H9 (cell line): ENCODE results near the gene HCAR3. TPM values are rescaled to one million over a fixed set of nuclear protein-coding genes. Genes with fewer than 3 reads are reported as not detected.
"Not testable (repeated sequence)": the region's sequence is repeated elsewhere in the genome, so short reads cannot be mapped to it uniquely, and the experiment has no call there.

Experiments
- DNase-seq: peaks from one replicate; pipeline ENCODE4 v3.0.0-alpha.2; 2017
- H2AFZ ChIP-seq: one replicate; pipeline ENCODE4 v1.6.1; 2013; ENCODE audit warnings: mild to moderate bottlenecking, low read length, control low read depth, moderate library complexity
- H2AK5ac ChIP-seq: 2 replicates; pipeline ENCODE4 v1.6.1; 2013; ENCODE audit warnings: low read length, control low read depth, mixed read lengths; ENCODE audit not compliant: insufficient read length
- H2BK120ac ChIP-seq: one replicate; pipeline ENCODE4 v1.6.1; 2013; ENCODE audit warnings: low read depth, mild to moderate bottlenecking, low read length, control low read depth, inconsistent platforms; ENCODE audit not compliant: poor library complexity, severe bottlenecking
- H2BK12ac ChIP-seq: 2 replicates; pipeline ENCODE4 v1.6.1; 2013; ENCODE audit warnings: low read length, control low read depth, mixed read lengths, low read depth; ENCODE audit not compliant: insufficient read length
- H2BK15ac ChIP-seq: 2 replicates; pipeline ENCODE4 v1.6.1; 2013; ENCODE audit warnings: low read depth, low read length, control low read depth
- H2BK20ac ChIP-seq: one replicate; pipeline ENCODE4 v1.6.1; 2013; ENCODE audit warnings: low read depth, mild to moderate bottlenecking, low read length, control low read depth, inconsistent platforms; ENCODE audit not compliant: poor library complexity, severe bottlenecking
- H2BK5ac ChIP-seq: 2 replicates; pipeline ENCODE4 v1.6.1; 2013; ENCODE audit warnings: low read length, control low read depth, mixed read lengths; ENCODE audit not compliant: insufficient read length
- H3K14ac ChIP-seq: 2 replicates; pipeline ENCODE4 v1.6.1; 2013; ENCODE audit warnings: low read length, control low read depth; ENCODE audit not compliant: insufficient read depth
- H3K18ac ChIP-seq: 2 replicates; pipeline ENCODE4 v1.6.1; 2013; ENCODE audit warnings: low read depth, mild to moderate bottlenecking, mixed read lengths, low read length, control low read depth; ENCODE audit not compliant: insufficient read length
- H3K23ac ChIP-seq: 2 replicates; pipeline ENCODE4 v1.6.1; 2013; ENCODE audit warnings: low read length, control low read depth, mixed read lengths, low read depth; ENCODE audit not compliant: insufficient read length
- H3K23me2 ChIP-seq: 2 replicates; pipeline ENCODE4 v1.6.1; 2013; ENCODE audit warnings: low read depth, mild to moderate bottlenecking, mixed read lengths, low read length, control low read depth; ENCODE audit not compliant: insufficient read length, poor library complexity, severe bottlenecking
- H3K27ac ChIP-seq: 2 replicates; pipeline ENCODE4 v1.5.1; 2013; ENCODE audit warnings: low read length, control low read depth, mixed read lengths, low read depth; ENCODE audit not compliant: insufficient read length
- H3K27me3 ChIP-seq: 2 replicates; pipeline ENCODE4 v1.6.1; 2013; ENCODE audit warnings: low read length, control low read depth, inconsistent platforms; ENCODE audit not compliant: insufficient read depth
- H3K4ac ChIP-seq: 2 replicates; pipeline ENCODE4 v1.6.1; 2013; ENCODE audit warnings: low read depth, mild to moderate bottlenecking, control low read depth, inconsistent platforms, low read length, moderate library complexity
- H3K4me1 ChIP-seq: 2 replicates; pipeline ENCODE4 v1.6.1; 2013; ENCODE audit warnings: low read length, control low read depth, inconsistent platforms; ENCODE audit not compliant: insufficient read depth
- H3K4me2 ChIP-seq: 2 replicates; pipeline ENCODE4 v1.6.1; 2013; ENCODE audit warnings: low read length, control low read depth, mixed read lengths; ENCODE audit not compliant: insufficient read length, insufficient read depth
- H3K56ac ChIP-seq: 2 replicates; pipeline ENCODE4 v1.6.1; 2013; ENCODE audit warnings: low read depth, mild to moderate bottlenecking, mixed read lengths, low read length, control low read depth; ENCODE audit not compliant: insufficient read length
- H3K79me1 ChIP-seq: 2 replicates; pipeline ENCODE4 v1.6.1; 2013; ENCODE audit warnings: low read depth, mild to moderate bottlenecking, moderate library complexity, low read length, control low read depth, inconsistent platforms; ENCODE audit not compliant: insufficient read depth, poor library complexity, severe bottlenecking
- H3K79me2 ChIP-seq: 2 replicates; pipeline ENCODE4 v1.6.1; 2013; ENCODE audit warnings: low read length, control low read depth, inconsistent platforms; ENCODE audit not compliant: insufficient read depth
- H3K9ac ChIP-seq: 2 replicates; pipeline ENCODE4 v1.6.1; 2013; ENCODE audit warnings: low read length, control low read depth, mixed read lengths; ENCODE audit not compliant: insufficient read length; ENCODE audit errors: extremely low read depth
- H3K9me3 ChIP-seq: one replicate; pipeline ENCODE4 v1.6.1; 2013; ENCODE audit warnings: low read depth, low read length, inconsistent platforms; ENCODE audit not compliant: control insufficient read depth
- H3T11ph ChIP-seq: one replicate; pipeline ENCODE4 v1.6.1; 2013; ENCODE audit warnings: mild to moderate bottlenecking, low read length, control low read depth, inconsistent platforms
- H4K20me1 ChIP-seq: one replicate; pipeline ENCODE4 v1.6.1; 2013; ENCODE audit not compliant: control insufficient read depth, insufficient read length, insufficient read depth
- H4K5ac ChIP-seq: 2 replicates; pipeline ENCODE4 v1.6.1; 2013; ENCODE audit warnings: low read depth, mild to moderate bottlenecking, mixed read lengths, low read length, control low read depth; ENCODE audit not compliant: insufficient read length
- H4K8ac ChIP-seq: replicated peaks from 2 replicates; pipeline ENCODE4 v1.6.1; 2013; ENCODE audit warnings: low read length, control low read depth, mixed read lengths, low read depth; ENCODE audit not compliant: insufficient read length
- H4K91ac ChIP-seq: 2 replicates; pipeline ENCODE4 v1.6.1; 2013; ENCODE audit warnings: low read depth, mild to moderate bottlenecking, moderate library complexity, mixed read lengths, low read length, control low read depth; ENCODE audit not compliant: insufficient read length
- H3K27ac Mint-ChIP-seq, 3 experiments: 2 replicates in 2 of 3; 3 replicates in 1 of 3; pipeline ENCODE4 v1.8.0; 2020 to 2021; ENCODE audit warnings: mixed read lengths in 3 of 3, mild to moderate bottlenecking in 1 of 3, moderate library complexity in 1 of 3
- H3K27me3 Mint-ChIP-seq: 2 replicates; pipeline ENCODE4 v1.8.0; 2021; ENCODE audit warnings: low read depth, mild to moderate bottlenecking, moderate library complexity, mixed read lengths
- H3K36me3 Mint-ChIP-seq, 3 experiments: 2 replicates in 2 of 3; 3 replicates in 1 of 3; pipeline ENCODE4 v1.8.0; 2020 to 2021; ENCODE audit warnings: low read depth in 3 of 3, mixed read lengths in 3 of 3; ENCODE audit not compliant: insufficient read depth in 1 of 3
- H3K4me1 Mint-ChIP-seq, 2 experiments: 2 replicates each; pipeline ENCODE4 v1.8.0; 2020; ENCODE audit warnings: mixed read lengths in 2 of 2
- H3K4me3 Mint-ChIP-seq, 2 experiments: 2 replicates in 1 of 2; 3 replicates in 1 of 2; pipeline ENCODE4 v1.8.0; 2020 to 2021; ENCODE audit warnings: mild to moderate bottlenecking in 2 of 2, mixed read lengths in 2 of 2, moderate library complexity in 1 of 2
- H3K9me3 Mint-ChIP-seq, 2 experiments: 2 replicates in 1 of 2; 3 replicates in 1 of 2; pipeline ENCODE4 v1.8.0; 2020; ENCODE audit warnings: mild to moderate bottlenecking in 2 of 2, mixed read lengths in 2 of 2, moderate library complexity in 1 of 2
- WGBS: extraction: QIAGEN DNeasy Blood & Tissue Kit; methylation state at CpG from one replicate; pipeline ENCODE4 v1.1.7; 2013; ENCODE audit warnings: missing lambda C conversion rate, low lambda C conversion rate, mixed read lengths; ENCODE audit not compliant: insufficient read length; ENCODE audit errors: extremely low coverage; 5-methylcytosine and 5-hydroxymethylcytosine counted together
- total RNA-seq: library from RNA; stranded (reverse); gene quantifications from 2 replicates; pipeline ENCODE4 v1.2.1, GENCODE V29; 2021

Gene HCAR3
- total RNA-seq, 1 experiment from 2014 or later = not detected

- not testable (repeated sequence) for H4K8ac ChIP-seq, H2BK12ac ChIP-seq, H3K4me3 Mint-ChIP-seq, H3K23ac ChIP-seq, H2AK5ac ChIP-seq, H3K9me3 Mint-ChIP-seq, H2BK20ac ChIP-seq, H3K9me3 ChIP-seq, H3K27ac ChIP-seq, H3K14ac ChIP-seq, H3K9ac ChIP-seq, H4K20me1 ChIP-seq, H3K23me2 ChIP-seq, H3T11ph ChIP-seq, H3K4ac ChIP-seq, H2AFZ ChIP-seq, H3K79me2 ChIP-seq, H3K18ac ChIP-seq, H3K4me2 ChIP-seq, H4K91ac ChIP-seq, H3K4me1 ChIP-seq, H3K27me3 Mint-ChIP-seq, H3K27ac Mint-ChIP-seq, H3K4me1 Mint-ChIP-seq, H2BK15ac ChIP-seq, H4K5ac ChIP-seq, H2BK5ac ChIP-seq, DNase-seq, H3K56ac ChIP-seq, H2BK120ac ChIP-seq, H3K27me3 ChIP-seq, H3K36me3 Mint-ChIP-seq, H3K79me1 ChIP-seq
- whole genome bisulfite sequencing = no CpG with 5 or more reads among the region's 4 CpGs
These were observed 15.1 kb downstream of the HCAR3 start for GRCh38 chr12:122701481-122701880.

DNA sequence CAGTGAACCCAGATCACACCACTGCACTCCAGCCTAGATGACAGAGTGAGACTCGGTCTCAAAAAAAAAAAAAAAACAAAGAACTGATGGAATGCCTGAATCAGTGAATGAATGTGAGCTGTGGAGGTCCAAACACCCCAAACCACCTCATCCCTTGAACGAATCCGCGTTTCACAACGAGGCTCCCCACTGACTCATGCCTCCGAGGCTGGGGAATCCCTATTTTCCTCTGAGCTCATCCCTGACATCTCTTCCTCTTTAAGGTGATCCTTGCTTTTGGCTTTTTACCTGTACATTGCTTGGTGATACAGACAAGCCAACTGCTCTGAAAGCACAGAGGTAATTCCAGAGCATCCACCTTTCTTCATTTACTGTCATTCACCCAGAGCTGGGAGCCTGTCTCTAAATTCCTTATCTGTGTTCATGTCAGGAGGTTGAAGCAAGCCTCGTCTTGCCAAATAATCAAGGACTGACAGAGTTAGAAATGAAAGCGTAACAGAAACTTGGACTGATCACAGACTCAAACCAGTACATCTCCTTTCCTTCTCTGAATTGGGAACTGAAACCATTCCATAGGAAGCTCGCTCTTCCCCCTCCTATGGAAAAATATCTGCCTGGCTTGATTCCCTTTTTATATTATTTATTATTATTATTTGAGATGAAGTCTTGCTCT, 16.4 kb downstream of the HCAR3 start:
- not testable (repeated sequence) for H2AFZ ChIP-seq, DNase-seq, H3K23me2 ChIP-seq, H2BK15ac ChIP-seq, H4K8ac ChIP-seq, H3K4ac ChIP-seq, H4K5ac ChIP-seq, H3K56ac ChIP-seq, H4K20me1 ChIP-seq, H3K36me3 Mint-ChIP-seq, H3K9me3 ChIP-seq, H3K9me3 Mint-ChIP-seq, H3K4me2 ChIP-seq, H3K79me1 ChIP-seq, H3K14ac ChIP-seq, H3K9ac ChIP-seq, H3K27me3 Mint-ChIP-seq, H3K4me3 Mint-ChIP-seq, H3K4me1 Mint-ChIP-seq, H2BK5ac ChIP-seq, H4K91ac ChIP-seq, H3K23ac ChIP-seq, H2BK120ac ChIP-seq, H2BK12ac ChIP-seq, H3T11ph ChIP-seq, H3K27me3 ChIP-seq, H3K79me2 ChIP-seq, H3K18ac ChIP-seq, H2AK5ac ChIP-seq, H3K27ac Mint-ChIP-seq, H3K27ac ChIP-seq, H2BK20ac ChIP-seq, H3K4me1 ChIP-seq
- WGBS = no CpG with 5 or more reads among the region's 9 CpGs
